OCI-LY1 (cell line): ENCODE results near the gene CPNE1.

Experiments used
- H2AFZ ChIP-seq: fragments of 200-600 bp; sonication (generic), shearing (Covaris generic); 2 replicates; pipeline ENCODE4 v1.6.0; 2014; ENCODE audit warnings: antibody characterized with exemption, mild to moderate bottlenecking, low read length
- H3F3A ChIP-seq: fragments of 200-600 bp; sonication (generic), shearing (Covaris generic); 2 replicates; pipeline ENCODE4 v1.6.0; 2014; ENCODE audit warnings: mild to moderate bottlenecking, antibody characterized with exemption, low read length, moderate library complexity; ENCODE audit not compliant: insufficient read depth
- H3K27ac ChIP-seq: fragments of 200-600 bp; sonication (generic); 2 replicates; pipeline ENCODE4 v1.5.1; 2014; ENCODE audit warnings: low read length, mixed run types, mild to moderate bottlenecking, low read depth; ENCODE audit not compliant: poor library complexity, severe bottlenecking
- H3K27me3 ChIP-seq: fragments of 200-600 bp; sonication (generic); 2 replicates; pipeline ENCODE4 v1.6.0; 2014; ENCODE audit warnings: antibody characterized with exemption, mild to moderate bottlenecking, low read length, moderate library complexity; ENCODE audit not compliant: insufficient read depth
- H3K36me3 ChIP-seq: fragments of 200-600 bp; sonication (generic); 2 replicates; pipeline ENCODE4 v1.6.1; 2014; ENCODE audit warnings: mild to moderate bottlenecking, antibody characterized with exemption, low read length, moderate library complexity, mixed read lengths; ENCODE audit not compliant: insufficient read depth
- H3K4me1 ChIP-seq: fragments of 200-600 bp; sonication (generic); 2 replicates; pipeline ENCODE4 v1.5.1; 2014; ENCODE audit warnings: mild to moderate bottlenecking, low read length, moderate library complexity; ENCODE audit not compliant: insufficient read depth, severe bottlenecking
- H3K4me2 ChIP-seq: fragments of 200-600 bp; sonication (generic), shearing (Covaris generic); 2 replicates; pipeline ENCODE4 v1.6.1; 2014; ENCODE audit warnings: low read length
- H3K4me3 ChIP-seq: fragments of 200-600 bp; sonication (generic); 2 replicates; pipeline ENCODE4 v1.5.1; 2014; ENCODE audit warnings: low read length, low read depth, mild to moderate bottlenecking, mixed read lengths; ENCODE audit not compliant: poor library complexity, severe bottlenecking
- H3K79me2 ChIP-seq: fragments of 200-600 bp; shearing (Covaris generic); 2 replicates; pipeline ENCODE4 v1.6.1; 2016; ENCODE audit warnings: mixed run types, low read length, mixed read lengths; ENCODE audit not compliant: insufficient read depth
- H3K9ac ChIP-seq: fragments of 200-600 bp; sonication (generic), shearing (Covaris generic); 2 replicates; pipeline ENCODE4 v1.6.1; 2014; ENCODE audit warnings: mild to moderate bottlenecking, low read length, mixed read lengths
- H3K9me2 ChIP-seq: fragments of 200-600 bp; sonication (generic), shearing (Covaris generic); 2 replicates; pipeline ENCODE4 v1.6.1; 2014; ENCODE audit warnings: low read depth, mild to moderate bottlenecking, low read length, mixed read lengths
- H3K9me3 ChIP-seq: fragments of 200-600 bp; shearing (Covaris generic); 2 replicates; pipeline ENCODE4 v1.6.1; 2014; ENCODE audit warnings: low read length, mixed read lengths
- H4K20me1 ChIP-seq: fragments of 200-600 bp; sonication (generic), shearing (Covaris generic); 2 replicates; pipeline ENCODE4 v1.6.0; 2016; ENCODE audit warnings: mild to moderate bottlenecking, low read length; ENCODE audit not compliant: insufficient read depth
- CTCF ChIP-seq: fragments of 200-600 bp; sonication (generic), shearing (Covaris generic); IDR thresholded peaks from 2 replicates; pipeline ENCODE4 v1.5.1; 2017; ENCODE audit warnings: mild to moderate bottlenecking, antibody characterized with exemption, low read length, moderate library complexity, mixed read lengths
- EZH2 ChIP-seq: fragments of 200-600 bp; sonication (generic), shearing (Covaris generic); IDR thresholded peaks from 2 replicates; pipeline ENCODE4 v1.8.0; 2017; ENCODE audit warnings: borderline replicate concordance, mixed run types, mild to moderate bottlenecking, antibody characterized with exemption, low read length, moderate library complexity, mixed read lengths

CPNE1 gene

GRCh38 chr20:35579196-35579595 is 85.5 kb downstream of the CPNE1 start:
- TF ChIP-seq EZH2: no peak
- no peak for TF ChIP-seq CTCF
- Histone ChIP-seq H3K36me3 (no peaks in the 10 kb centered on the region), H3K9ac (no peak overlapping the region), H3K9me3 (no peaks in the 10 kb centered on the region), H3K79me2 (no peaks in the 10 kb centered on the region), H3K4me3 (no peak overlapping the region), H3K4me2 (no peak overlapping the region), H3K27ac (no peak overlapping the region), H4K20me1 (no peaks in the 10 kb centered on the region), H2AFZ (no peak overlapping the region), H3F3A (no peaks in the 10 kb centered on the region), H3K27me3 (no peaks in the 10 kb centered on the region), H3K4me1 (no peaks in the 10 kb centered on the region), H3K9me2 (no peaks in the 10 kb centered on the region)

- no peaks in the 10 kb centered on the region; the same call in 1 of the 2 replicates for H3K36me3 ChIP-seq
- no peak overlapping the region for H2AFZ ChIP-seq
- no peak overlapping the region for H3K9ac ChIP-seq
- no peaks in the 10 kb centered on the region for H3K4me1 ChIP-seq
- H3K9me2 ChIP-seq: no peaks in the 10 kb centered on the region
- no peaks in the 10 kb centered on the region for H4K20me1 ChIP-seq
- H3K4me3 ChIP-seq: no peak overlapping the region
- no peaks in the 10 kb centered on the region for H3F3A ChIP-seq
- H3K9me3 ChIP-seq: no peaks in the 10 kb centered on the region
- no peak overlapping the region for H3K4me2 ChIP-seq
- no peak overlapping the region for H3K27ac ChIP-seq
- H3K27me3 ChIP-seq: no peaks in the 10 kb centered on the region
- no peaks in the 10 kb centered on the region for H3K79me2 ChIP-seq
- TF ChIP-seq EZH2 (no peak), CTCF (no peak)
Observed at GRCh38 chr20:35578469-35578868, 86.2 kb downstream of the CPNE1 start.

- Histone ChIP-seq H3F3A (no peaks in the 10 kb centered on the region), H3K4me1 (no peaks in the 10 kb centered on the region), H3K9me3 (no peaks in the 10 kb centered on the region), H3K9me2 (no peaks in the 10 kb centered on the region), H3K79me2 (no peaks in the 10 kb centered on the region), H3K4me2 (no peak overlapping the region), H3K27ac (no peak overlapping the region), H3K9ac (no peak overlapping the region), H2AFZ (no peak overlapping the region), H3K4me3 (no peak overlapping the region), H4K20me1 (no peaks in the 10 kb centered on the region), H3K36me3 (no peaks in the 10 kb centered on the region; the same call in 1 of the 2 replicates), H3K27me3 (no peaks in the 10 kb centered on the region)
- TF ChIP-seq CTCF: no peak
- no peak for TF ChIP-seq EZH2
Observed at GRCh38 chr20:35576816-35577215, 87.9 kb downstream of the CPNE1 start.
